Liver (tissue), 9 donors: ENCODE results near the gene SF3B1. TPM values are rescaled to one million over a fixed set of nuclear protein-coding genes. Genes with fewer than 3 reads are reported as not detected.

Experiments used
- DNase-seq: peaks from one replicate; pipeline ENCODE4 v3.0.0-alpha.2; 2017; ENCODE audit warnings: low spot score
- H3K27ac ChIP-seq, 2 donors: one replicate each; pipeline ENCODE4 v1.7.0; 2013; ENCODE audit warnings: inconsistent platforms in 2 of 2, low read length in 2 of 2, control low read depth in 1 of 2, low read depth in 1 of 2, mild to moderate bottlenecking in 1 of 2
- H3K27me3 ChIP-seq, 4 donors: one replicate each; pipeline versions ENCODE4 v1.6.1 to v1.7.0; 2013; ENCODE audit warnings: low read length in 3 of 4, inconsistent platforms in 1 of 4, mild to moderate bottlenecking in 1 of 4, moderate library complexity in 1 of 4; ENCODE audit not compliant: control insufficient read depth in 4 of 4, insufficient read depth in 4 of 4
- H3K36me3 ChIP-seq, 4 donors: one replicate each; pipeline versions ENCODE4 v1.6.1 to v1.7.0; 2013; ENCODE audit warnings: low read length in 3 of 4, mild to moderate bottlenecking in 3 of 4, low read depth in 1 of 4, moderate library complexity in 1 of 4; ENCODE audit not compliant: control insufficient read depth in 4 of 4, insufficient read depth in 3 of 4
- H3K4me1 ChIP-seq, 4 donors: one replicate each; pipeline versions ENCODE4 v1.6.1 to v1.7.0; 2013; ENCODE audit warnings: low read length in 3 of 4, mild to moderate bottlenecking in 3 of 4, moderate library complexity in 1 of 4; ENCODE audit not compliant: control insufficient read depth in 4 of 4, insufficient read depth in 4 of 4
- H3K4me3 ChIP-seq, 3 donors: one replicate each; pipeline versions ENCODE4 v1.6.1 to v1.7.0; 2013; ENCODE audit warnings: low read length in 3 of 3, control low read depth in 1 of 3, low read depth in 1 of 3, mild to moderate bottlenecking in 1 of 3
- H3K9ac ChIP-seq, 2 donors: one replicate each; pipeline ENCODE4 v1.7.0; 2013; ENCODE audit warnings: low read length in 2 of 2, mild to moderate bottlenecking in 2 of 2, moderate library complexity in 2 of 2, control low read depth in 1 of 2, low read depth in 1 of 2
- H3K9me3 ChIP-seq, 4 donors: one replicate each; pipeline versions ENCODE4 v1.6.1 to v1.7.0; 2013; ENCODE audit warnings: low read length in 3 of 4; ENCODE audit not compliant: control insufficient read depth in 4 of 4
- ATF3 ChIP-seq: IDR thresholded peaks from 2 replicates; pipeline ENCODE4 v1.6.1; 2016; ENCODE audit warnings: antibody characterized with exemption
- CTCF ChIP-seq: fragments of 150-350 bp; IDR thresholded peaks from 2 replicates; pipeline ENCODE4 v1.5.1; 2017; ENCODE audit warnings: improper control_type of control experiment, low read depth, low read length; ENCODE audit not compliant: missing input control
- EGR1 ChIP-seq, 2 donors: IDR thresholded peaks; 2 replicates each; pipeline ENCODE4 v1.6.1; 2016 to 2018; ENCODE audit warnings: antibody characterized with exemption in 2 of 2, low read depth in 2 of 2
- FOXA2 ChIP-seq: IDR thresholded peaks from 2 replicates; pipeline ENCODE4 v1.6.1; 2016; ENCODE audit warnings: antibody characterized with exemption
- GABPA ChIP-seq, 2 donors: IDR thresholded peaks in 1 of 2; conservative IDR thresholded peaks in 1 of 2; 2 replicates each; pipeline ENCODE4 v1.6.1; 2016; ENCODE audit warnings: antibody characterized with exemption in 2 of 2, mild to moderate bottlenecking in 1 of 2, moderate library complexity in 1 of 2
- HNF4A ChIP-seq, 2 donors: conservative IDR thresholded peaks; 2 replicates each; pipeline ENCODE4 v1.6.1; 2016; ENCODE audit warnings: antibody characterized with exemption in 2 of 2, mild to moderate bottlenecking in 2 of 2
- JUND ChIP-seq, 2 donors: IDR thresholded peaks; 2 replicates each; pipeline ENCODE4 v1.6.1; 2016; ENCODE audit warnings: antibody characterized with exemption in 2 of 2
- MAX ChIP-seq: IDR thresholded peaks from 2 replicates; pipeline ENCODE4 v1.6.1; 2016; ENCODE audit warnings: antibody characterized with exemption
- NR2F2 ChIP-seq: IDR thresholded peaks from 2 replicates; pipeline ENCODE4 v1.6.1; 2016; ENCODE audit warnings: antibody characterized with exemption
- RAD21 ChIP-seq, 2 donors: IDR thresholded peaks; 2 replicates each; pipeline ENCODE4 v1.6.1; 2016; ENCODE audit warnings: antibody characterized with exemption in 2 of 2, mild to moderate bottlenecking in 2 of 2
- REST ChIP-seq: IDR thresholded peaks from 2 replicates; pipeline ENCODE4 v1.6.1; 2016; ENCODE audit warnings: antibody characterized with exemption, mild to moderate bottlenecking
- RXRA ChIP-seq, 2 donors: IDR thresholded peaks; 2 replicates each; pipeline ENCODE4 v1.6.1; 2017 to 2018; ENCODE audit warnings: antibody characterized with exemption in 2 of 2, mild to moderate bottlenecking in 1 of 2
- SP1 ChIP-seq: IDR thresholded peaks from 2 replicates; pipeline ENCODE4 v1.6.1; 2018; ENCODE audit warnings: antibody characterized with exemption, mild to moderate bottlenecking
- TAF1 ChIP-seq: conservative IDR thresholded peaks from 2 replicates; pipeline ENCODE4 v1.6.1; 2016; ENCODE audit warnings: antibody characterized with exemption, mild to moderate bottlenecking
- YY1 ChIP-seq: IDR thresholded peaks from 2 replicates; pipeline ENCODE4 v1.6.1; 2016; ENCODE audit warnings: antibody characterized with exemption, mild to moderate bottlenecking
- ZBTB33 ChIP-seq: IDR thresholded peaks from 2 replicates; pipeline ENCODE4 v1.6.1; 2016; ENCODE audit warnings: antibody characterized with exemption
- WGBS: extraction: QIAGEN DNeasy Blood & Tissue Kit; methylation state at CpG from one replicate; pipeline ENCODE4 v1.1.7; 2013; 5-methylcytosine and 5-hydroxymethylcytosine counted together
- polyA plus RNA-seq, 2 donors: library from polyadenylated mRNA; stranded (reverse) in 1 of 2; unstranded in 1 of 2; fragments of 200-250 nt in 1 of 2; fragments of >200 nt in 1 of 2; fragmentation: Nextera tagmentation in 1 of 2; extraction: Ambion mirVana in 1 of 2; gene quantifications; one replicate each; pipeline versions ENCODE4 v1.2.1 to v1.2.3, GENCODE V29; 2013 to 2015
- total RNA-seq, 2 donors: library from RNA; depleted of rRNA; stranded (reverse); fragments of >200 nt; gene quantifications; one replicate each; pipeline ENCODE4 v1.2.3, GENCODE V29; 2014
- donor health status: healthy.
- donor health status: healthy.
- donor health status: healthy.
- donor health status: healthy.
- donor health status: healthy.

Gene SF3B1
- total and polyA plus RNA-seq, 4 donors, result 44.1 to 180 (median 139) TPM

- Histone ChIP-seq H3K36me3 (no peaks in the 10 kb centered on the region), H3K9me3 (no peaks in the 10 kb centered on the region), H3K27me3 (no peaks in the 10 kb centered on the region), H3K9ac (no peak overlapping the region), H3K27ac (no peak overlapping the region), H3K4me1 (no peaks in the 10 kb centered on the region), H3K4me3 (no peak overlapping the region)
- TF ChIP-seq JUND (IDR thresholded peaks at IDR 0.05), result no peak
- DNase-seq, result no peak
- 100% methylated on average over 1 of the region's 1 CpG for WGBS
Measured at GRCh38 chr2:197359859-197360258, 75.0 kb downstream of the SF3B1 start.

- DNase-seq, result no peak
Measured at GRCh38 chr2:197358931-197359330, 75.9 kb downstream of the SF3B1 start.

More at GRCh38 chr2:197358931-197359330, 75.9 kb downstream of the SF3B1 start:
- no peak overlapping the region for H3K9ac ChIP-seq
- no peak overlapping the region for H3K4me3 ChIP-seq
- H3K9me3 ChIP-seq, result no peaks in the 10 kb centered on the region
- H3K27ac ChIP-seq, result no peak overlapping the region
- TF ChIP-seq SP1, result no peak
- TF ChIP-seq CTCF, result no peak
- TF ChIP-seq ATF3, result no peak
- TF ChIP-seq TAF1, result no peak
- no peak for TF ChIP-seq ZBTB33
- no peak for TF ChIP-seq RAD21 (IDR thresholded peaks at IDR 0.05)
- TF ChIP-seq EGR1 (IDR thresholded peaks at IDR 0.05; ENCODE audit: low read depth in 2 of 2), result no peak
- no peak for TF ChIP-seq REST
- TF ChIP-seq HNF4A (conservative IDR thresholded peaks at IDR 0.05), result no peak
- no peak for TF ChIP-seq MAX
- TF ChIP-seq GABPA (IDR thresholded peaks at IDR 0.05 in 1 of 2, conservative IDR thresholded peaks at IDR 0.05 in 1 of 2), result no peak
- no peak for TF ChIP-seq YY1
- no peak for TF ChIP-seq FOXA2
- no peak for TF ChIP-seq NR2F2
- no peak for TF ChIP-seq RXRA (IDR thresholded peaks at IDR 0.05)
- no peaks in the 10 kb centered on the region for H3K36me3 ChIP-seq
- no peaks in the 10 kb centered on the region for H3K4me1 ChIP-seq
- WGBS, result 64% methylated on average over 2 of the region's 2 CpGs
- no peaks in the 10 kb centered on the region for H3K27me3 ChIP-seq
